Osteoblast (primary cell): ENCODE data around the gene KCNJ3. TPM values are rescaled to one million over a fixed set of nuclear protein-coding genes. Genes with fewer than 3 reads are reported as not detected.

ENCODE experiments used
- DNase-seq: peaks from one replicate; pipeline ENCODE4 v3.0.0; 2011; ENCODE audit warnings: low spot score, mixed read lengths; ENCODE audit not compliant: insufficient read length; ENCODE audit errors: missing footprints
- H2AFZ ChIP-seq: 2 replicates; pipeline ENCODE4 v1.6.0; 2011; ENCODE audit warnings: mild to moderate bottlenecking, low read length
- H3K27ac ChIP-seq: 2 replicates; pipeline ENCODE4 v1.5.1; 2011; ENCODE audit warnings: mild to moderate bottlenecking, low read depth, low read length, moderate library complexity
- H3K27me3 ChIP-seq: 2 replicates; pipeline ENCODE4 v1.6.0; 2012; ENCODE audit warnings: mild to moderate bottlenecking, control low read depth, inconsistent platforms, low read length, moderate library complexity; ENCODE audit not compliant: insufficient read depth
- H3K36me3 ChIP-seq: 2 replicates; pipeline ENCODE4 v1.5.1; 2011; ENCODE audit warnings: mild to moderate bottlenecking, low read length, control low read depth, moderate library complexity; ENCODE audit not compliant: insufficient read depth
- H3K4me1 ChIP-seq: 2 replicates; pipeline ENCODE4 v1.5.1; 2011; ENCODE audit warnings: mild to moderate bottlenecking, low read length, control low read depth, moderate library complexity; ENCODE audit not compliant: insufficient read depth
- H3K4me2 ChIP-seq: 2 replicates; pipeline ENCODE4 v1.6.0; 2011; ENCODE audit warnings: mild to moderate bottlenecking, low read length; ENCODE audit not compliant: insufficient read depth
- H3K4me3 ChIP-seq: fragments of 200-600 bp; sonication (generic); 3 replicates; pipeline ENCODE4 v1.5.1; 2012; ENCODE audit warnings: mild to moderate bottlenecking, low read length, inconsistent platforms; ENCODE audit not compliant: insufficient read depth
- H3K79me2 ChIP-seq: 2 replicates; pipeline ENCODE4 v1.6.0; 2012; ENCODE audit warnings: mild to moderate bottlenecking, low read length, control low read depth, inconsistent platforms; ENCODE audit not compliant: insufficient read depth
- H3K9me3 ChIP-seq: 2 replicates; pipeline ENCODE4 v1.5.1; 2011; ENCODE audit warnings: low read depth, low read length, control low read depth
- H4K20me1 ChIP-seq: 2 replicates; pipeline ENCODE4 v1.6.0; 2012; ENCODE audit warnings: mild to moderate bottlenecking, low read length, control low read depth; ENCODE audit not compliant: insufficient read depth
- CTCF ChIP-seq: IDR thresholded peaks from 2 replicates; pipeline ENCODE4 v1.5.1; 2011; ENCODE audit warnings: mild to moderate bottlenecking, low read depth, low read length, moderate library complexity; ENCODE audit errors: extremely low read depth
- total RNA-seq: library from RNA; depleted of rRNA; stranded (reverse); fragments of >200 nt; gene quantifications from 2 replicates; pipeline ENCODE4 v1.2.3, GENCODE V29; 2012

KCNJ3 gene
- total RNA-seq, 1 donor: not detected

- no peak overlapping the region for H2AFZ ChIP-seq
- H4K20me1 ChIP-seq: no peaks in the 10 kb centered on the region
- no peak for DNase-seq
- no peak overlapping the region for H3K4me3 ChIP-seq
- no peak overlapping the region for H3K27ac ChIP-seq
- no peak overlapping the region for H3K4me2 ChIP-seq
- TF ChIP-seq CTCF: no peak
- no peaks in the 10 kb centered on the region for H3K27me3 ChIP-seq
- no peaks in the 10 kb centered on the region for H3K36me3 ChIP-seq
- H3K4me1 ChIP-seq: no peaks in the 10 kb centered on the region
- H3K9me3 ChIP-seq: peaks cover 5% of the 10 kb centered on the region
- no peaks in the 10 kb centered on the region for H3K79me2 ChIP-seq
These were observed 128.3 kb downstream of the KCNJ3 start for GRCh38 chr2:154826827-154827226.

- no peak overlapping the region for H2AFZ ChIP-seq
- H3K36me3 ChIP-seq: no peaks in the 10 kb centered on the region
- no peak overlapping the region for H3K27ac ChIP-seq
- no peak for DNase-seq
- peaks cover 5% of the 10 kb centered on the region for H3K9me3 ChIP-seq
- H3K27me3 ChIP-seq: no peaks in the 10 kb centered on the region
- H3K4me1 ChIP-seq: no peaks in the 10 kb centered on the region
- H3K4me3 ChIP-seq: no peak overlapping the region
- TF ChIP-seq CTCF: no peak
- no peaks in the 10 kb centered on the region for H4K20me1 ChIP-seq
- H3K4me2 ChIP-seq: no peak overlapping the region
- H3K79me2 ChIP-seq: no peaks in the 10 kb centered on the region
These were observed 128.8 kb downstream of the KCNJ3 start for GRCh38 chr2:154827286-154827685.

- Histone ChIP-seq H3K27me3 (no peaks in the 10 kb centered on the region), H3K27ac (no peak overlapping the region), H3K9me3 (peaks cover 5% of the 10 kb centered on the region), H3K4me1 (no peaks in the 10 kb centered on the region), H3K4me2 (no peak overlapping the region), H2AFZ (no peak overlapping the region), H3K79me2 (no peaks in the 10 kb centered on the region), H3K4me3 (no peak overlapping the region), H4K20me1 (no peaks in the 10 kb centered on the region), H3K36me3 (no peaks in the 10 kb centered on the region)
- no peak for TF ChIP-seq CTCF
- no peak for DNase-seq
These were observed 134.2 kb downstream of the KCNJ3 start for GRCh38 chr2:154832711-154833110.

- no peaks in the 10 kb centered on the region for H4K20me1 ChIP-seq
These were observed 138.1 kb downstream of the KCNJ3 start for GRCh38 chr2:154836632-154837031.

More at GRCh38 chr2:154836632-154837031, 138.1 kb downstream of the KCNJ3 start:
- Histone ChIP-seq H2AFZ (no peak overlapping the region), H3K27me3 (no peaks in the 10 kb centered on the region), H3K79me2 (no peaks in the 10 kb centered on the region), H3K4me1 (no peaks in the 10 kb centered on the region), H3K27ac (no peak overlapping the region), H3K4me2 (no peak overlapping the region), H3K9me3 (no peaks in the 10 kb centered on the region), H3K36me3 (no peaks in the 10 kb centered on the region), H3K4me3 (no peak overlapping the region)
- DNase-seq: no peak
- TF ChIP-seq CTCF: no peak
